ENCODE results near the gene RYR3.

RYR3 gene

DNA sequence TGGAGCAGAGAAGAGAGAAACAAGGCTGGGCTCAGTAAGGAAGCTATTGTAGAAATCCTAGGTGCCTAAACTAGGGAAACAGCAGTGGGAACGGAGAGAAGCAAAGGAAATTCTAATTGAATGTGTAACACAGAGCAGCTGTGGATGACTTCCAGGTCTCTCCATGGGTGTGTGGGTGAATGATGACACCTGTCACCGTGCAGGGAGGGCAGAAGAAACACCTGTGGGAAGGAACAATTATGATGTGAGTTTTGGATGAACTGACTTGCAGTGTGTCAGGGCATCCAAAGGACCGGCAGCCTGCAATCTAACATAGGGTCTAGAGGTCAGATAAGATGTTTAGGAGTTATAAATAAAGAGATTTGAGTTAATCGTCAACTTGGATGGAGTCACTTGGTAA lies 144.2 kb downstream of the RYR3 start:
- DNase-seq (ENCODE audit: low read depth), result no peak
- no peak overlapping the region for H3K4me3 ChIP-seq (ENCODE audit: control insufficient read depth, low read depth, low read length)
- TF ChIP-seq, protein P1, sequence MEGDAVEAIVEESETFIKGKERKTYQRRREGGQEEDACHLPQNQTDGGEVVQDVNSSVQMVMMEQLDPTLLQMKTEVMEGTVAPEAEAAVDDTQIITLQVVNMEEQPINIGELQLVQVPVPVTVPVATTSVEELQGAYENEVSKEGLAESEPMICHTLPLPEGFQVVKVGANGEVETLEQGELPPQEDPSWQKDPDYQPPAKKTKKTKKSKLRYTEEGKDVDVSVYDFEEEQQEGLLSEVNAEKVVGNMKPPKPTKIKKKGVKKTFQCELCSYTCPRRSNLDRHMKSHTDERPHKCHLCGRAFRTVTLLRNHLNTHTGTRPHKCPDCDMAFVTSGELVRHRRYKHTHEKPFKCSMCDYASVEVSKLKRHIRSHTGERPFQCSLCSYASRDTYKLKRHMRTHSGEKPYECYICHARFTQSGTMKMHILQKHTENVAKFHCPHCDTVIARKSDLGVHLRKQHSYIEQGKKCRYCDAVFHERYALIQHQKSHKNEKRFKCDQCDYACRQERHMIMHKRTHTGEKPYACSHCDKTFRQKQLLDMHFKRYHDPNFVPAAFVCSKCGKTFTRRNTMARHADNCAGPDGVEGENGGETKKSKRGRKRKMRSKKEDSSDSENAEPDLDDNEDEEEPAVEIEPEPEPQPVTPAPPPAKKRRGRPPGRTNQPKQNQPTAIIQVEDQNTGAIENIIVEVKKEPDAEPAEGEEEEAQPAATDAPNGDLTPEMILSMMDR (IDR thresholded peaks at IDR 0.05; ENCODE audit: control insufficient read depth, insufficient read depth, low read depth, low read length, missing control alignments), result no peak

DNA sequence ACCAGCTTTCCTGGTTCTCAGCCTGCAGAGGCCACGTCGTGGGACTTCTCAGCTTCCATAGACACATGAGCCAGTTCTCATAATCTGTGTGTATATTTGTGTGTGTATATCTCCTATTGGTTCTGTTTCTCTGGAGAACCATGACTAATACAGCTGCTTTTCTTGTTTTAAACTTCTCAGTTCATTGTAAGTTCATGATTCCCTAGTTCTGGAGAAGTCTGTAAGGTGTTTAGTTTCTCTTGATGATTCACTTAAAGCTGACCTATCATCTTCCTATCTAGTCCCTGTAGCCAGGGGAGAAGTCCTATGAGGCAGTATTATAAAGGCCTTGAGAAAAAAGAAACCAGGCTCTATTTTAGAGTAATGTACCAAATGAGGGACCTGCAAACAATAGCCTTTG lies 147.7 kb downstream of the RYR3 start:
- H3K4me3 ChIP-seq (ENCODE audit: control insufficient read depth, low read depth, low read length), result no peak overlapping the region
- TF ChIP-seq, protein P1 (IDR thresholded peaks at IDR 0.05; ENCODE audit: control insufficient read depth, insufficient read depth, low read depth, low read length, missing control alignments), result no peak
- DNase-seq (ENCODE audit: low read depth), result no peak

DNA sequence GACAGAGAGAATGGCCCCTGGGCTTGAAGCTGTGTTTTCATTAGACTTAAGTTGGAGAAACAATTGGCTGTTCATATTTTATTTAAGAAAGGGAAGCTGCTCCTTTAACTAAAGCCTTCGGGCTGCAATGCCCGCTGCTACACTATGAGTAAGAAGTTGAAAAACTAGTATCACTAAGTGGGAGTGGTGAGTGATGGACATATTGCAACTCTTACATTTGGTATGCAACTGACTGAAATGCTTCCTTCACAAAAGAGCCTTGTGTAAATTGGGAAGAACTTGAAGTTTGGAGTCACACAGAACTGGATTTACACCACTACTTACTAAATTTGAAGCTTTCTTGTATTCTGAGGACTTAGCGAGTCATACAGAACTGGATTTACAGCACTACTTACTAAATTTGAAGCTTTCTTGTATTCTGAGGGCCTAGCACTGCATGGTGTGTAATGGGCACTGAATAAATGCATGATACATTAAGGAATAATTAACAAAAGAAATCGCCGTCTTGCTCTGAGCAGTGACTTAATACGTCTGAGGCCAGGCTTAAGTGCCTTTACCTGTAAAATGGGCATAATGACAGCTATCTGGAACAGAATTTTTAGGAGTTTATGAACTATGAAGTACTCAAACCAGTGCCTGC lies 149.5 kb downstream of the RYR3 start:
- H3K4me3 ChIP-seq (ENCODE audit: control insufficient read depth, low read depth, low read length), result no peak overlapping the region
- DNase-seq (ENCODE audit: low read depth), result no peak
- TF ChIP-seq, protein P1 (IDR thresholded peaks at IDR 0.05; ENCODE audit: control insufficient read depth, insufficient read depth, low read depth, low read length, missing control alignments), result no peak

DNA sequence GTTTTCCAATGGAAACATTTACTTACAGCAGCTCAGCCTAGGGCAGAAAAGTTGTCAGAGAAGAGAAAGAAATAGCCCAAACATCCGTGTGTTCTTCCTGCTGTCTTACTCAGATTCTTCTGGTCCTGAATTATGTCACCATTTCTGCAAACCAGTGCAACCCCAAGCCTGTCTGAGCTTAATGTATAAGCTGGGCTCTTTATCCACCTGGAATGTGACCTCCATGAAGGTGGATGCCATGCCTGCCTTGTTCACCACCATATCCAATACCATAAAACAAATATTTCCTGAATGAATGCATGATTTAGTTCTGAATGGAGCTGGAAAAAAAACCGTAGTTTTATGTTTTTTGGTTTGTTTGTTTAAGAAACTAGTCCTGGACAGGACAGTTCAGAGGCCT lies 150.9 kb downstream of the RYR3 start:
- TF ChIP-seq, protein P1 (IDR thresholded peaks at IDR 0.05; ENCODE audit: control insufficient read depth, insufficient read depth, low read depth, low read length, missing control alignments), result no peak
- no peak for DNase-seq (ENCODE audit: low read depth)
- no peak overlapping the region for H3K4me3 ChIP-seq (ENCODE audit: control insufficient read depth, low read depth, low read length)

DNA sequence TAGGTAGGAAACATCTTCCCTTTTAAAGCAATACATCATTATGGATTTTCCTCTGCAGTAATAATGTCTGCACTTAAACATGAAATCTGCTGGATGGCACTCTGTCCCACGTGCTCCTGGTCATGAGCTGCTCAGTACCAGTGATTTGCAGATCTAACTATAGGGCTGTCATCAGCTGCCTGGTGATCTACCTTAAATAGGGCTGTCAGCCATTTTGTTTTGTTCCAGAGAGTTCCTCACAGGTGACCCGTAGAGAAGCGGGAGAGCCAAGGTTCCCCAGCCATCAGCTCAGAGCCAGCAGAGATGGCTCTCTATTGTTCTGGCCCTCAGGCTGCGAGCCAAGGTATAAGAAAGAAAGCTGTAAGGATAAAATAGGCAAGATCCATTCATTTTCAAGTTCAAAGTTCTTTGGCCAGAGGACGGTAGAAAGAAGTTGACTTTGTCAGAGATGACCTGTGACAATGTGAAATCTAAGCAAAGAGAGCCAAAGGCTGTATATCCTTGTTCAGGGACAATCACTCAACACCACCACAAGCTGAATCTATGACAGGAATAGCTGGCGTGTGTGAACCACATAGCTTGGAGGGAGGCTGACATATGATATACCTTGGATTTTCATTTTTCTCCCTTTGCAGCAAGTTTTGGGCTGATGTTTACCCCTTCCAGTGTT lies 156.5 kb downstream of the RYR3 start:
- DNase-seq (ENCODE audit: low read depth), result no peak
- H3K4me3 ChIP-seq (ENCODE audit: control insufficient read depth, low read depth, low read length), result no peak overlapping the region
- TF ChIP-seq, protein P1 (IDR thresholded peaks at IDR 0.05; ENCODE audit: control insufficient read depth, insufficient read depth, low read depth, low read length, missing control alignments), result no peak

DNA sequence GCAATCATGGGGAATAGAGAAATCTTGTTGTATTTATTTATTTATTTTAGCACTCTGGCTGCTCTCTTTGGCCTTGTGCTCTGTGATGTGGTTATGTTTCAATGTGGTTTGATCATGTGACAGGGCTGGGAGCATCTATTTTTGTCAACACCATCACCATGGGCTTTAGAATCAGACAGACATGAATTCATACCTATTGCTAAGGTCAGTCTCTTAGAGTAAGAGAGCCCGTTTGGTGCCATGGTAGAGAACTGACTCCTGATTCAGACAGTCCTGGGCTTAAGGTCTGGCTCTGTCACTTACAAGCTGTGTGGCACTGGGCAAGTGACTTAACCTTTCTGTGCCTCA lies 157.0 kb downstream of the RYR3 start:
- no peak overlapping the region for H3K4me3 ChIP-seq (ENCODE audit: control insufficient read depth, low read depth, low read length)
- TF ChIP-seq, protein P1 (IDR thresholded peaks at IDR 0.05; ENCODE audit: control insufficient read depth, insufficient read depth, low read depth, low read length, missing control alignments), result no peak
- no peak for DNase-seq (ENCODE audit: low read depth)

All from AG09309 (cell line).